Heart right ventricle (tissue), 16 donors: ENCODE measurements around the gene ARHGAP29. TPM values are rescaled to one million over a fixed set of nuclear protein-coding genes. Genes with fewer than 3 reads are reported as not detected.

Experiments
- ATAC-seq, 8 donors: fragments of 200-7000 bp; cut with Tn5 transposase; one replicate each; pipeline ENCODE4 v1.9.1; 2020; ENCODE audit warnings: mild to moderate bottlenecking in 8 of 8, moderate library complexity in 8 of 8, moderate number of reproducible peaks in 1 of 8
- DNase-seq, 2 donors: peaks; one replicate each; pipeline ENCODE4 v3.0.0-alpha.2; 2020
- H3K27ac ChIP-seq, 10 donors: fragments of 200-600 bp; sonication (generic) in 2 of 10; one replicate each; pipeline versions ENCODE4 v1.5.0 to v1.8.0; 2020 to 2022; ENCODE audit warnings: mild to moderate bottlenecking in 3 of 10
- H3K27me3 ChIP-seq, 7 donors: fragments of 200-600 bp; one replicate each; pipeline ENCODE4 v1.8.0; 2021 to 2022; ENCODE audit warnings: mild to moderate bottlenecking in 2 of 7
- H3K36me3 ChIP-seq, 9 donors: fragments of 200-600 bp; sonication (generic) in 1 of 9; one replicate each; pipeline versions ENCODE4 v1.5.0 to v1.8.0; 2020 to 2022; ENCODE audit warnings: mild to moderate bottlenecking in 2 of 9
- H3K4me1 ChIP-seq, 9 donors: fragments of 200-600 bp; sonication (generic) in 1 of 9; one replicate each; pipeline versions ENCODE4 v1.5.0 to v1.8.0; 2020 to 2022; ENCODE audit warnings: mild to moderate bottlenecking in 4 of 9
- H3K4me3 ChIP-seq, 10 donors: fragments of 200-600 bp; sonication (generic) in 2 of 10; one replicate each; pipeline versions ENCODE4 v1.5.0 to v1.8.0; 2020 to 2022; ENCODE audit warnings: mild to moderate bottlenecking in 7 of 10, moderate library complexity in 2 of 10
- H3K9me3 ChIP-seq, 11 donors: fragments of 200-600 bp in 10 of 11; sonication (generic) in 2 of 11; one replicate each; pipeline versions ENCODE4 v1.5.0 to v1.8.0; 2013 to 2022; ENCODE audit warnings: mild to moderate bottlenecking in 2 of 11, control low read depth in 1 of 11, moderate library complexity in 1 of 11
- CTCF ChIP-seq, 9 donors: fragments of 200-600 bp; sonication (generic) in 2 of 9; IDR thresholded peaks; one replicate each; pipeline versions ENCODE4 v1.5.0 to v1.8.0; 2021 to 2022; ENCODE audit warnings: antibody characterized with exemption in 9 of 9, mild to moderate bottlenecking in 5 of 9, moderate library complexity in 1 of 9
- WGBS, 2 donors: extraction: QIAGEN DNeasy Blood & Tissue Kit; methylation state at CpG; one replicate each; pipeline ENCODE4 v1.1.7; 2013; ENCODE audit warnings: inconsistent platforms in 1 of 2; 5-methylcytosine and 5-hydroxymethylcytosine counted together
- intact Hi-C, 10 donors: fragments of 100-400 bp; cut with DNase I; formaldehyde crosslinking; loops; one replicate each; pipeline versions ENCODE4 v1.11.1 to v1.14.2; 2022
- polyA plus RNA-seq, 2 donors: library from polyadenylated mRNA; stranded (reverse); fragments of 200-250 nt; gene quantifications; one replicate each; pipeline ENCODE4 v1.2.3, GENCODE V29; 2013
- total RNA-seq, 10 donors: library from RNA; stranded (reverse); fragmentation: NEBNext Ultra II Directional in 3 of 10; extraction: Animal tissue kit (Norgen Biotek cat#: 25700) in 3 of 10; gene quantifications; one replicate each; pipeline versions ENCODE4 v1.2.1 to v1.2.4, GENCODE V29; 2021 to 2023
- donor health status: Arrhythmogenic right ventricular cardiomyopathy.
- donor health status: ischemic (EF 13 %, LVEDD 7.1; RV severe dilation, severe dysfunction).
- donor health status: healthy with polysubstance abuse.
- donor health status: DM: no; HTN: yes; CAD: no.
- donor health status: DM: no; HTN: no; CAD: no.
- donor health status: ischemic (EF 25% LVEDD 6.9; RV normal size, moderate dysfunction).
- donor health status: ischemic (EF 25% LVEDD 5.7; RV mildly dilated, moderate dysfunction).
- donor health status: healthy.
- donor health status: DM: yes; HTN: yes; CAD: no.
- donor health status: Ischemic cardiomyopathy.
- donor health status: ischemic (EF 35%, LVEDD 5.7; RV mildly dilated, moderate dysfunction).
- donor health status: nonischemic (EF 11% LVEDD 7.7; RV severe dilation, severe dysfunction).
- donor health status: DM: yes; HTN: yes; CAD: no.
- donor health status: PGD.
- donor health status: ischemic (EF 29% LVEDD 5.4; RV normal size, mild dysfunction).
- donor health status: nonischemic (EF 23%, LVEDD 6.1; RV moderate dilation, normal function).

The ARHGAP29 gene
- total and polyA plus RNA-seq, 12 donors: 8.8 to 34.3 (median 27.7) TPM

- peaks cover 0 to 84% (median 0%) of the 10 kb centered on the region in 7 donors for H3K27me3 ChIP-seq
- TF ChIP-seq CTCF (IDR thresholded peaks at IDR 0.05): no peak
- DNase-seq (no peak), ATAC-seq (no peak)
- peaks cover 0 to 24% (median 20%) of the 10 kb centered on the region in 11 donors for H3K9me3 ChIP-seq
- WGBS, 2 donors: 71 to 76% methylated on average over 3 of the region's 3 CpGs
- no peak overlapping the region for H3K4me3 ChIP-seq
- no peaks in the 10 kb centered on the region for H3K36me3 ChIP-seq
- peaks cover 0 to 51% (median 19%) of the 10 kb centered on the region in 9 donors for H3K4me1 ChIP-seq
- intact Hi-C loops: loop anchor here in 7 of 10 donors (2.0 to 5.0 kb wide), 5 partner anchors 42 to 192 kb away; no protein-coding TSS in a partner anchor
- peak overlapping the region in 1 of 10 donors; percentile 97 for H3K27ac ChIP-seq
Observed at GRCh38 chr1:94239051-94239450, 1.7 kb upstream of the ARHGAP29 start.

GRCh38 chr1:94236630-94237290 is 624 bp downstream of the ARHGAP29 start:
- WGBS, 2 donors: 0 to 1% methylated on average over 39 of the region's 39 CpGs
- ATAC-seq: peak; percentile 52 to 81 (median 67)
- TF ChIP-seq CTCF (IDR thresholded peaks at IDR 0.05): peak in 4 of 9 donors; percentile 6 to 45 (median 36)

GRCh38 chr1:94236013-94236491 is 1.3 kb downstream of the ARHGAP29 start:
- 0% methylated on average over 6 of the region's 6 CpGs for WGBS, 2 donors
- intact Hi-C loops: loop anchor here in 7 of 10 donors (2.0 to 5.0 kb wide), 5 partner anchors 39 to 189 kb away; no protein-coding TSS in a partner anchor
- Histone ChIP-seq H3K36me3 (no peaks in the 10 kb centered on the region), H3K4me3 (peak overlapping the region; percentile 75 to 100 (median 92)), H3K4me1 (peaks cover 0 to 81% (median 38%) of the 10 kb centered on the region in 9 donors), H3K27ac (peak overlapping the region; percentile 94 to 99 (median 98)), H3K27me3 (peaks cover 0 to 92% (median 0%) of the 10 kb centered on the region in 7 donors), H3K9me3 (no peaks in the 10 kb centered on the region)
- no peak for DNase-seq
- no peak for TF ChIP-seq CTCF (IDR thresholded peaks at IDR 0.05)
- peak in 4 of 8 donors; percentile 19 to 36 (median 33) for ATAC-seq

More at GRCh38 chr1:94236630-94237290, 624 bp downstream of the ARHGAP29 start:
- Histone ChIP-seq H3K4me3 (peak overlapping the region; percentile 75 to 100 (median 92)), H3K4me1 (peaks cover 0 to 74% (median 32%) of the 10 kb centered on the region in 9 donors), H3K27me3 (peaks cover 0 to 93% (median 0%) of the 10 kb centered on the region in 7 donors), H3K9me3 (peaks cover 0 to under 1% (median 0%) of the 10 kb centered on the region in 11 donors), H3K27ac (peak overlapping the region; percentile 94 to 99 (median 98)), H3K36me3 (no peaks in the 10 kb centered on the region)
- intact Hi-C loops: loop anchor here in 7 of 10 donors (1.0 to 5.0 kb wide), 6 partner anchors 39 to 191 kb away; no protein-coding TSS in a partner anchor
- DNase-seq: peak; percentile 19 to 38

- peaks cover 0 to 86% (median 0%) of the 10 kb centered on the region in 7 donors for H3K27me3 ChIP-seq
- no peak for TF ChIP-seq CTCF (IDR thresholded peaks at IDR 0.05)
- H3K4me3 ChIP-seq: peak overlapping the region; percentile 75 to 100 (median 92)
- DNase-seq (no peak), ATAC-seq (no peak)
- H3K27ac ChIP-seq: peak overlapping the region; percentile 94 to 99 (median 98)
- peaks cover 0 to 82% (median 44%) of the 10 kb centered on the region in 9 donors for H3K4me1 ChIP-seq
- H3K9me3 ChIP-seq: no peaks in the 10 kb centered on the region
- 12 to 16% methylated on average over 9 of the region's 9 CpGs for WGBS, 2 donors
- intact Hi-C loops: loop anchor here in 7 of 10 donors (2.0 to 5.0 kb wide), 5 partner anchors 38 to 188 kb away; no protein-coding TSS in a partner anchor
- no peaks in the 10 kb centered on the region for H3K36me3 ChIP-seq
Observed at GRCh38 chr1:94235189-94236012, 2.0 kb downstream of the ARHGAP29 start.
